Measurements from ENCODE around the gene SNX25. TPM values are rescaled to one million over a fixed set of nuclear protein-coding genes. Genes with fewer than 3 reads are reported as not detected.

The SNX25 gene
- total and polyA plus RNA-seq, 8 donors = 2.6 to 36.8 (median 8.3) TPM

- Histone ChIP-seq H3K27ac (no peak overlapping the region), H3K27me3 (no peaks in the 10 kb centered on the region), H3K9me3 (no peaks in the 10 kb centered on the region), H3K36me3 (peaks cover 0 to 11% (median 10%) of the 10 kb centered on the region in 4 donors), H3K4me3 (no peak overlapping the region), H3K4me1 (peaks cover 0 to 5% (median 0%) of the 10 kb centered on the region in 4 donors)
- intact Hi-C loops (cut with DNase I; ENCODE audit: low total_unique reads) = no loop called here
- WGBS, 5 donors = 86 to 94% (median 91%) methylated on average over 6 of the region's 6 CpGs
- TF ChIP-seq POLR2AphosphoS5 (IDR thresholded peaks at IDR 0.05) (no peak), CTCF (IDR thresholded peaks at IDR 0.05) (no peak), EP300 (IDR thresholded peaks at IDR 0.05) (no peak), POLR2A (IDR thresholded peaks at IDR 0.05) (no peak)
- DNase-seq = no peak
These were observed 62.8 kb downstream of the SNX25 start for GRCh38 chr4:185272245-185272644.

GRCh38 chr4:185275501-185275900, 66.1 kb downstream of the SNX25 start:
- Histone ChIP-seq H3K9me3 (no peaks in the 10 kb centered on the region), H3K4me3 (no peak overlapping the region), H3K36me3 (no peaks in the 10 kb centered on the region), H3K27ac (no peak overlapping the region), H3K4me1 (peaks cover 0 to 5% (median 0%) of the 10 kb centered on the region in 4 donors), H3K27me3 (no peaks in the 10 kb centered on the region)
- TF ChIP-seq POLR2AphosphoS5 (IDR thresholded peaks at IDR 0.05) (no peak), CTCF (IDR thresholded peaks at IDR 0.05) (no peak), EP300 (IDR thresholded peaks at IDR 0.05) (no peak), POLR2A (IDR thresholded peaks at IDR 0.05) (no peak)
- DNase-seq = no peak
- intact Hi-C loops (cut with DNase I; ENCODE audit: low total_unique reads) = no loop called here

DNA sequence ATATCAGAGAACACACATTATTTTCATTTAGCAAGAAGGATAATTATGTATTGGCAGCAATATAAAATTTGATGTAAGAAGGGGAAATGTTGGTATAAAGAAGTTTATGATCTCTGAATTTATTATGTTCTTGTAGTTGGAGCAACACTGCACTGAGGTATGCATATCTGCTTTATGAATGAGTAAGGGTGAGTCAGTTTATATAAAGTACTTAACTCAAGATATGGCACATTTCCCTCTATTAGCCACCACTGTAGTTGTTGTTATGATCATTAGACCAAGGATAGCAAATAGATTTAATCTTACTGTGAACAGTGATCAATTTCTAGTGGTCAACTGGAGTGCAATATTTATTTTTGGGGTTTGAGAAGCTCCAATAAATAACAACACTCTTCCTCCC, 66.6 kb downstream of the SNX25 start:
- intact Hi-C loops (cut with DNase I; ENCODE audit: low total_unique reads) = no loop called here
- Histone ChIP-seq H3K4me3 (no peak overlapping the region), H3K27me3 (no peaks in the 10 kb centered on the region), H3K4me1 (peaks cover 0 to 5% (median 0%) of the 10 kb centered on the region in 4 donors), H3K9me3 (no peaks in the 10 kb centered on the region), H3K27ac (no peak overlapping the region), H3K36me3 (no peaks in the 10 kb centered on the region)
- no peak for DNase-seq
- TF ChIP-seq POLR2AphosphoS5 (IDR thresholded peaks at IDR 0.05) = no peak
- TF ChIP-seq CTCF (IDR thresholded peaks at IDR 0.05) = no peak
- no peak for TF ChIP-seq EP300 (IDR thresholded peaks at IDR 0.05)
- no peak for TF ChIP-seq POLR2A (IDR thresholded peaks at IDR 0.05)

GRCh38 chr4:185278716-185279115, 69.3 kb downstream of the SNX25 start:
- WGBS, 5 donors = 48 to 70% (median 68%) methylated on average over 3 of the region's 3 CpGs
- H3K4me3 ChIP-seq = no peak overlapping the region
- H3K9me3 ChIP-seq = no peaks in the 10 kb centered on the region
- no peaks in the 10 kb centered on the region for H3K27me3 ChIP-seq
- TF ChIP-seq EP300 (IDR thresholded peaks at IDR 0.05) (no peak), POLR2A (IDR thresholded peaks at IDR 0.05) (no peak), CTCF (IDR thresholded peaks at IDR 0.05) (no peak), POLR2AphosphoS5 (IDR thresholded peaks at IDR 0.05) (no peak)
- DNase-seq = no peak
- peaks cover 0 to 9% (median 1%) of the 10 kb centered on the region in 4 donors for H3K36me3 ChIP-seq
- no peak overlapping the region for H3K27ac ChIP-seq
- H3K4me1 ChIP-seq = peaks cover 0 to 5% (median 0%) of the 10 kb centered on the region in 4 donors
- intact Hi-C loops (cut with DNase I; ENCODE audit: low total_unique reads) = no loop called here

Data from stomach (tissue), 9 donors.